HG03378 (cell line): ENCODE results near the gene ASCC1.
"Not testable (repeated sequence)": the region's sequence is repeated elsewhere in the genome, so short reads cannot be mapped to it uniquely, and the experiment has no call there.

Source experiments
- ATAC-seq: cut with Tn5 transposase; IDR thresholded peaks from one replicate; pipeline ENCODE4 v1.9.1; 2021; ENCODE audit warnings: mild to moderate bottlenecking, moderate library complexity; ENCODE audit not compliant: unreplicated experiment

ASCC1 gene

DNA sequence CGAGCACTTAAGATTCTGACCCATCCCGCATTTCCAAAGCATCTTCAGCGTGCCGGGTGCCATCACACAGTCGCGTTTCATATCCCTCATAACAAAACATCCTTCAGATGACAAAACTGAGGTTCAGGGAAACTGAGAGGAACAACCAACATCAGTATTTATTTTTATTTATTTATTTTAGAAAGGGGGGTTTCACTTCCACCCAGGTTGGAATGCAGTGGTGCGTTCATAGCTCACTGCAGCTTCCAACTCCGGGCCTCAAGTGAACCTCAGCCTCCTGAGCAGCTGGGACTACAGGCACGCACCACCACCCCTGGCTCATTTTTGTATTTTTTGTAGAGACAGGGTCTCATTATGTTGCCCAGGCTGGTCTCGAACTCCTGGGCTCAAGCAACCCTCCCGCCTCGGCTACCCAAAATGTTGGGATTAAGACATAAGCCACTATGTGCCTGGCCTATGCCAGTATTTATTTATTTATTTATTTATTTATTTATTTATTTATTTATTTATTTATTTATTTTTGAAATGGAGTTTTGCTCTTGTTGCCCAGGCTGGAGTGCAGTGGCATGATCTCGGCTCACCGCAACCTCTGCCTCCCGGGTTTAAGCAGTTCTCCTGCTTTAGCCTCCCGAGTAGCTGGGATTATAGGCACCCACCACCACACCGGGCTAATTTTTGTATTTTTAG lies 33.2 kb upstream of the ASCC1 start:
- not testable (repeated sequence) for ATAC-seq

DNA sequence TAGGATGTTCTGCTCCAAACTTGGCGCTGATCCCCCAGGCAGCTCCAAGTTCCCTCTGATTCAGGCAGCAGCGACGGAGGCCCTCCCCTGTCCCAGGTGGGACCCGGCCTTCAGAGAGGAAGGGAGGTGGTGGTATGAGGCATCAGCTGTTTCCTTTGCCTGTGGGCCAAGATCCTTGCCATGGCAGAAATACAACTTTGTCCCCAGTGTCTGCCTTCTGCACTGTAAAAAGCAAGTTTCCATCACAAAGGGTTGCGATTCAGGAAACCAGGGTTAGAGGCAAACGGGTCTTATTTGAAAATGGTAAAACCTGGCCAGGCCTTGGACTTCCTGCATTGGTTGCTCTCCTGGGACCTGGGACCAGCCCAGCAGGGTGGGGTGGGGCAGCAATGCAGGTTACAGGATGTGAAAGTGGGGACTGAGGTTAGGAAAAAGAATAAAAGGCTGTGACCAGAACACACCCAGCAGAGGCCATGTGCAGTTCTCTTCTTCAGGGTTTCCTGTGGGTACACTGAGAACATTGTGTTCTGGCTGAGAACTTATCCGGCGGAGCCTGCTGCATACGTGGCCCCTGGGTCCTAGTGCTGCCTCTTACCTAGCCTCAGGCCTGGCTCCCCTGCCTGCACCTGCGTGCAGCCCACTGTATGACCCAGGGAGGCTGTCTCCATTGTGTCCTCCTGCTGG lies 32.5 kb upstream of the ASCC1 start:
- peak; percentile 79 for ATAC-seq

DNA sequence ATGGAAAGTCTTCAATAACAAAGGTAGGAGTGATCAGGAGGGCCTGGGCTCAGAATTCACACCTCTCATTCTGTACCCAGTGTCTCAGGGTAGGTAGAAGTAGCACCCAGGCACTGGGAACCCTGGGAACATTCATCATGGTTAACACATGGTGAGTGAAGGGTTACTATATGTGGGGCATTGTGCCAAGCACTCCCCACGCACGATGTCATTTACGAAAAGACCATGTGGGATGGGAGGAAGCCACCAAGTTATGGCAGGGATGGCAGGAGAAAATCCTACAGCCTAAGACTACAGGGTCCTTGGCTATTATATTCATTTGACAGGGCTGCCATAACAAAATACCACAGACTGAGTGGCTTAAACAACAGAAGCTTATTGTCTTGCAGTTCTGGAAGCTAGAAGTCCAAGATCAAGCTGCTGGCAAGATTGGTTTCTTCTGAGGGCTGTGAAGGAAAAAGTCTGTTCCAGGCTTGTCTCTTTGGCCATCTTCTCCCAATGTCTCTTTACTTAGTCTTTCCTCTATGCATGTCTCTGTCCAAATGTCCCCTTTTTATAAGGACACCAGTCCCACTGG lies 30.0 kb upstream of the ASCC1 start:
- no peak for ATAC-seq

DNA sequence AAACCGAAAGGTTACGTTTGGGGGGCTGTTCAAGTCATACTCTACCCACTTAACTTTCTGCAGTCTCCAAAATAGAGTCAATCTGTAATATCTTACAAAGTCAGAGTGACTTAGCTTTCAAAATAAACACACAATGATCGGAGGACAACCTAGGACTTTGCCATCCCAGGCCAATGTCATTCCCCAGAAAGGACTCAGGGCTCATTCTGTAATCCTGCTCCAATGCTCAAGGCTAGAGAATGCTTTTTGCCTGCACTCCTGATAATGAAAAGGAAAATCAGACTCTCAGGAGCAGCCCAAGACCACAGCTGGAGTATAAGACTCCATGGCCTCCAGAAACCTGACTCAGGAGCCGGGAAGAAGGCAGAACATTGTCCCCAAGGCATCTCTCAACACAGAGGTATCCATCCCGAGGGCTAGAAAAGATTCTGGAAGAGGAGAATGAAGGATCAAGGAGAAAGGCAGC lies 28.5 kb upstream of the ASCC1 start:
- ATAC-seq = no peak

DNA sequence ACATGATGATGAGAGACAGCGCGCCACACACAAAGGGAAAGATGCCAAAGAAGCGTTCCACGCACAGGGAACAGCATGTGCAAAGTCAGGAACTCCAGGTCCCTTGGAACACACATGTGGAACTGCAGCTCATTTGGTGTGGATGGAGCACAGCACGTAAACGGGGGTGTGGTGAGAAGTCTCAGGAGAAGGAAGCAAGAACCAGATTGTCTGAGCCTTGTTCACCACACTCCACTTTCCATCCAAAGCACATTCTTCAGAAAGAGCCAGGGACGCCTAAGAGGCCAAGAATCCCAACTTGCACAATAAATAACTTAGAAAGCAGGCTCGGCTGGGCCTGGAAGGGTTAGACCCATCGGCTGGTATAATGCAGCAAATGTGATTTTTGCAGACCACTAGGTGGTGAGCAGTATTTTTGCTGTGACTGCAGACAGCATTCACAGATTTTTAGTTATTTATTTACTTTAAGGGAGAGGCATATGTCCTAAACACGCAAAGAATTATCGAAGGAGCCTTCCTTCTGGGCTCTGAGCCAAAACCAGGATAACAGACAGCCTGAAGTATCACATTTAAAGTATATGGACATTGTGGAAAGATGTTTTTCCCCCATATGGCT lies 27.9 kb upstream of the ASCC1 start:
- no peak for ATAC-seq

DNA sequence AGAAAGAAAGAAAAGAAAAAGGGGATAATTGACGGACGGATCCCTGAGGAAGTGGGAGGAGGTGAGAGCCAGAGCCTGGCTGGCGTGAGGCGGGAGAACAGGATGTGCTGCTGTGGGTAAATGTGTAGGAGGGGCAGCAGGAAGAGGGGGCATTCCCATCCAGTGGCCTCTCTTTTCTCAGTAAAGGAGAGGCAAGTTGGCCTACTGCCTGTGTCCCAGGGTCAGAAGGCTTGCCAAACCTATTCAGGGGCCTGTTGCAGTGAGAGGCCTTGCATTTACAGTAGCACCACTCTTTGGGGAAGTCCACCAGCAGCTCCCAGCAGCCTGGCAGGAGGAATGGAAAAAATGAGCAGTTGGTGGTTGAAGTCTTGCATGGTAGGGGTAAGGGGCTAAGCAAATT lies 26.6 kb upstream of the ASCC1 start:
- ATAC-seq = no peak

DNA sequence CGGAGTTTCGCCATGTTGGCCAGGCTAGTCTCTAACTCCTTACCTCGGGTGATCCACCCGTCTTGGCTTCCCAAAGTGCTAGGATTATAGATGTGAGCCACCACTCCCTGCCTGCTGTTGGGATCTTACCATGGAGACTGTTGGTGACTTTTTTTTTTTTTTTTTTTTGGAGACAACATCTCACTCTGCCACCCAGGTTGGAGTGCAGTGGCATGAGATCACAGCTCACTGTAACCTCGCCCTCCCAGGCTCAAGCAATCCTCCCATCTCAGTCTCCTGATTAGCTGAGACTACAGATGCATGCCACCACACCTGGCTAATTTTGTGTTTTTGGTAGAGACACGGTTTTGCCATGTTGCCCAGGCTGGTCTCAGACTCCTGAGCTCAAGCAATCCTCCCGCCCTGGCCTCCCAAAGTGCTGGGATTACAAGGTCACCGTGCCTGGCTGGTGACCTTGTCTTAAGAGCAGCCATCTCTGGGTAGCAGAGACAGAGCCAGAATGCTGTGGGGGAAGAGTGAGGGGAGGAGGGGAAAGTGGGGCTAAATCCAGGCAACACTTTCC lies 25.7 kb upstream of the ASCC1 start:
- ATAC-seq = no peak

DNA sequence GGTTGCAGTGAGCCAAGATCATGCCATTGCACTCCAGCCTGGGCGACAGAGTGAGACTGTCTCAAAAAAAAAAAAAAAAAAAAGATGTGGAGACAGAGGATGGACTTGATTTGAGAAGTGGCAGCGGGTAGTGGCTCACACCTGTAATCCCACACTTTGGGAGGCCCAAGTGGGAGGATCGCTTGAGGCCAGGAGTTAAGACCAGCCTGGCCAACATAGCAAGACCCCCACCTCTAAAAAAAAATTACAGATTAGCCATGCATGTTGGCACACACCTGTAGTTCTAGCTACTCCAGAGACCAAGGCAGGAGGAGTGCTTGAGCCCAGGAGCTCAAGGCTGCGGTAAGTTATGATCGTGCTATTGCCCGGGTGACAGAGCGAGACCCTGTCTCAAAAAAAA lies 24.3 kb upstream of the ASCC1 start:
- no peak for ATAC-seq

DNA sequence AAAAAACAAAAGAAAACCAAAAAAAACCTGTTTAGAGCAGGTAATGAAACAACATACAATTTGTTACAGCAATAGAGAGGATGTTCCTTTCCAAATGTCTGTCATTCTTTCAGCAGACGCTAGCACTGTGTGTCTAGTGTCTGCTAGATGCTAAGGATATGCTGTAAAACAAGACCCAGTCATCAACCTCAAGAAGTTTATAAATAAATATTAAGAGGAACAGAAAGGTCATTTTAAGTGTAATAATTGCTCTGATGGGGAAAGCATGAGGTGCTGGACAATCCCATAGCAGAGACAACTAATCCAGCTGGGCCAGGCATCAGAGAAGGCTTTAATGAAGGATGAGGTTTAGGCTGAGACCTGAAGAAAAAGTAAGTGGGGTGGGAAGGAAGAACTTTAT lies 23.3 kb upstream of the ASCC1 start:
- ATAC-seq = no peak

DNA sequence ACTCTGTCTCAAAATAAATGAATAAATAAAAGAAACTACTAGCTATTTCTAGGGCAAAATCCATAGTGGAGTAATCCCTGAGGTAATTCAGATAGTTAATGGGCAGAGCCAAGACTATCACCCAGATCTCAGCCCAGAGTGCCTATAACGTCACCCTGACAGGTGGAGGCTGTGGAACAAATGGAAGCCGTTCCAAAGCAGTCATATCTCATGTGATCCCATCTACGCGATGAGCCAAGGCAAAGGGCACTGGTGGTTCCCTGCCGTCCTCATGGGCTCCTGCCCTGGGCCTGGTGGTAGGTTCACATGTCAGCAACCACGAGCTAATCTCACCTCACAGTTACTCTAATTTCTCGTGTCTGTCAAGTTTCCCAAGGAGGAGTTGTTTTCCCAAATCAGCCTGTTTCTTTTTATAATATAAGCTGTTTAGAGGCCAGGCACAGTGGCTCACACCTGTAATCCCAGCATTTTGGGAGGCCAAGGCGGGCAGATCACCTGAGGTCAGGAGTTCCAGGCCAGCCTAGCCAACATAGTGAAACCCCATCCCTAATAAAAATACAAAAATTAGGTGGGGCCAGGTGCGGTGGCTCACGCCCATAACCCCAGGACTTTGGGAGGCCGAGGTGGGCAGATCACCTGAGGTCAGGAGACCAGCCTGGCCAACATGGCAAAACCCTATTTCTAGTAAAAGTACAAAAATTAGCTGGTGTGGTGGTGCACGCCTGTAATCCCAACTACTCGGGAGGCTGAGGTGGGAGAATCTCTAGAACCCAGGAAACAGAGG lies 22.5 kb upstream of the ASCC1 start:
- no peak for ATAC-seq

DNA sequence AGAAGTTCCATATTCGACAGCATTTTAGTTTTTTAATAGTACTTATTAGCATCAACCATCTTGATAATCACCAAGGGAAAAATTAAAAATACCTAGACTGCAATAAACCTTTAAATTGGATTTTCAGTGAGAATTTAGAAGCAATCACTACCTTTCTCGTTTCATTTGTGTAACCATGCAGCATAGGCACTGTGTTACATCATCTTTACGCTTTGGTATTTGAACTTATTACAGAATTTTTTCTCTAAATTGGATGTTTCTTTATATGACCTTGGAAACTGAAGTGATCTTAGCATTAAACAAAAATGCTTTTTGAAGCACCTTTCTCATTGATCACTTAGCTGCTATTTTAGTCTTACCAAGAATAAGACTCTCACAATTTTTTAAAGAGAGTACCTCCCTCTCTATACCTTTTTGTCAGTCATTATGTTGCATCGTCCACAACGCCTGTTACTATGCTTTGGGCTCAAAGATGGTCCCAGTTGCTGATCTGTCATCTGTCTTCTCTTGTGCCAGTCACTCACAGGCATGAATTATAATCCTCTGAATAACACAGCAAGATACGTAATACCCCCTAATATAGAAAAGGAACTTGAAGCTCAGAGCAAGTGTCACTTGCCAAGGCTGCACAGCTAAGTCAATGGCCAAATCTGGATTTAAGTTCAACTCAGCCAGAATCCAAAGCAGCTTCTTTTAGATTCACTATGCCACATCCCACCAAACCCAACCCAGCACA lies 19.6 kb upstream of the ASCC1 start:
- no peak for ATAC-seq

DNA sequence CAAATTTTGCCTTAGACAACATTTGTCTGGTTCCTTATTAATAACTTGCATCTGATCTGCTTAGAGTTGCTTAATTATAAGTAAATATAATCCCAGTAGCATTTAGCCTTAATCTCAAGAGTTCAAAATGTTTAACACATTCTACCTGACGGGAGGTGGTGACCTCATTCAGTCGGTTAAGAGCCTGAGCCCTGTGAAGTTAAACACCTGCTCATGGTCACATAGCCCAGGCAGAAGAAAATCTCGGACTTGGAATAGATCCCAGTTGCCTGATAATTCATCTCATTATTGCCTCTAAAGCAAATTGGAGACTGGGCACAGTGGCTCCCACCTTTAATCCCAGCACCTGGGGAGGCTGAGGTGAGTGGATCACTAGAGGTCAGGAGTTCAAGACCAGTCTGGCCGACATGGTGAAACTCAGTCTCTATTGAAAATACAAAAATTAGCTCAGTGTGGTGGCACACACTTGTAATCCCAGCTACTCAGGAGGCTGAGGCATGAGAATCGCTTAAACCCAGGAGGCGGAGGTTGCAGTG lies 18.6 kb upstream of the ASCC1 start:
- no peak for ATAC-seq

DNA sequence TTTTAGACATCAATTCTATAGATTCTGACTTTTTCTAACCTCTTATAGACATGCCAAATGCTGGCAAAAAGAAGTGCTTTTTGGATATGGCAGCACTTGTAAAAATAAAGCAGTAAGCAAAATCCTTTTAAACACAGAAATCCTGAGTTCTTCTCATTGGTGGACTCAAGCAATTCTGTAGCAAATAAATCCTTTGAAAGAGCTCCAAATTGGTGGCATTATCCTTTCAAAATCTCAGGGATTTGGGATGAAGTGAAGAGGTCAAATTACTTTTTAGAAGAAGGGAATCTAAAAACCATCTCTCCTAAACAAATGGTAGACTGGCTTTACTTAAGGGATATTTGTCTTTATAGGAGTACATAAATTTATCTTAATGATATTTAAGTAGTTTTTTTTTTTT lies 17.5 kb upstream of the ASCC1 start:
- no peak for ATAC-seq

DNA sequence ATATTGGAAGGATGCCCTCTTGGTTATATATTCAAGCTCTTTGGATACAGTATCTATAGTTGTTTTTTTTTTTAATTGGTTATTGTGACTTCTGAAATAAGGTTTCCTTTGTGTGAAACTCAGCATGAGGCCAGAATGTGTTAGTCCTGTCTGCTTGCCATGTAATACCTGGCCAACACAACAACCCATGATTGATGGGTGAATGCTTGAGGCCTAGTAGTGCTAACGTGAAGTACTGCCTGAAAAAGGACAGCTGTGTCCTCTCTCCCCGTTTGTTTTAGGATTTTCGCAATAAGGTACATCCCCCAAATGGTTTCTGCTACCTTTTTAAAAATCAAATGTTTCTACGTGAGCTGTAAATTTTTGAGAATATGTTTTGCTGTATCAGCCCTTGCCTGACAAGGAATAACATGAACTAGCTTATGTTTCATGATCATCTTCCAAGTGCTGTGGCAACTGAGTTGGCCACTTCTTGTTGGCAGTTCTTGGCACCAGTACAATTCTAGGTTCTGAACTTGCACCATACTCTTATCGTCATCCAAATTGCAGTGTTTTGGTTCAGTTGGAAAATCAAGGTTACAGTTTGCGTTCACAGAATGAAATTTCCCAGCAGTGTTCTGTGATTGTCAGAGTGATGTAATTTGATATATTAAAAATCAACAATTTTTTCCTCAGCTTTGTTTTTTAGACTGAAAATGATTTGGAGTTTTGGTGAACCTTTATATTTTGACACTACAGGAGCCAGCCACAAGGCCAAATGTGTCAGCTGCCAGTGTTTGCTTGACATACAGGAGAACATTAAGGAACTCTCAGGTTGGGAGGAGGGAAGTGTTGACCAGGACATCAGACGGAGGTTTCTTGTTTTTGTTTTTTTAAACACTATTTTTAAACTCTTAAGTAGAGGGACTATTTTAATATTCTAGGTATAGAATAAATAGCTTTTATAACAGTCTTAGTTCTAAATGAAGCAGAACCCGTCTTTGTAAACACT lies 13.5 kb upstream of the ASCC1 start:
- no peak for ATAC-seq

DNA sequence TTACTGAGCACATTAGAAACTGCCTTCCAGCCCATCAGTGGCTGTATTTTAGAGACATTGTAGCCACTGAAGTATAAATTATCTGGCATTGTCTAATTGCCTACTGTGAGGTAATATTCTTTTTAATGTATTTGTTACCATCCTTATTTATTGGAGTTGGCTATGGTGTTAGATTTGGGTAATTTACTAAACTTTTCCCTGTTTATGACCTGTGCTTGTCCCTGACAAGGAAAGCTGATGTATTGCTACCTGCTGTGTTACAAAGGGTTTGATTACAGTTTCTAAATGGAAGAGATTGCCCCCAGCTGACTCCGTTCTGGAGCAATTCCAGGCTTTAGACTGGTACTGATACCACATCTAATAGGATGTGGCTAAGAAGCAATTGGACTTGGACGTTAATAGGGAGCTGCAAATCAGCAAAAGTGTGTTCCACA lies 12.3 kb upstream of the ASCC1 start:
- ATAC-seq = no peak

DNA sequence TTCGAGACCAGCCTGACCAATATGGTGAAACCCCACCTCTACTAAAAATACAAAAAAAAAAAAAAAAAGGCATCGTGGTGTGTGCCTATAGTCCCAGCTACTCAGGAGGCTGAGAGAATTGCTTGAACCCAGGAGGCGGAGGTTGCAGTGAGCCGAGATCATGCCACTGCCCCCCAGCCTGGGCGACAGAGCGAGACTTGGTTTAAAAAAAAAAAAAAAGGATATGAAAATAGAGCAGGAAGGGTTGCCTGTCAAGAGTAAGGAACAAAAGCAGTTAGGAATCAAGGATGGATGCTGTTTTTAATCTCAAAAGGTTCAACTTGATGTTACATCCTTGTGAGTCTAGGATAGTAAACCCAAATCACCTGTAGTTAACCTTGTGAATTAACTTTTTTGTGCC lies 11.8 kb upstream of the ASCC1 start:
- ATAC-seq = no peak

DNA sequence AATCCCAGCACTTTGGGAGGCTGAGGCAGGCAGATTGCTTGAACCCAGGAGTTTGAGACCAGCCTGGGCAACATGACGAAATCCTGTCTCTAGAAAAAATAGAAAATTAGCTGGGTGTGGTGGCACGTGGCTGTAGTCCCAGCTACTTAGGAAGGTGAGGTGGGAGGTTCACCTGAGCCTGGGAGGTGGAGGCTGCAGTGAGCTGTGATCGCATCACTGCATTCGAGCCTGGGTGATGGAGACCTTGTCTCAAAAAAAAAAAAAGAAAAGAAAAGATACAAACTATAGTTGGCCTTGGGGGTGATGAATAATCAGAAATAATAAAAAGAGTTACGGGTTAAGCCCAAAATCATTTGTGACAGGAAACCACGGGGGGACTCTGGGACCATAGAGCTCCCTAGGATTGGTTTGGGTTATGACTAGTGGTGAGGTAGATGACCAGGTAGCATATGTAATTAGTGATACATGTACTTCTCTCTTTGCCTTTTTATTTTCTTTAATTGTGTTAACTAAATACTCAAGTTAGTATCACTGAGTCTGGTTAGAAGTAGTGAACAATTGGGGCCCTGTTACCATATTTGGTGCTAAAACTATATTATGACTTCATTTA lies 10.4 kb upstream of the ASCC1 start:
- no peak for ATAC-seq

DNA sequence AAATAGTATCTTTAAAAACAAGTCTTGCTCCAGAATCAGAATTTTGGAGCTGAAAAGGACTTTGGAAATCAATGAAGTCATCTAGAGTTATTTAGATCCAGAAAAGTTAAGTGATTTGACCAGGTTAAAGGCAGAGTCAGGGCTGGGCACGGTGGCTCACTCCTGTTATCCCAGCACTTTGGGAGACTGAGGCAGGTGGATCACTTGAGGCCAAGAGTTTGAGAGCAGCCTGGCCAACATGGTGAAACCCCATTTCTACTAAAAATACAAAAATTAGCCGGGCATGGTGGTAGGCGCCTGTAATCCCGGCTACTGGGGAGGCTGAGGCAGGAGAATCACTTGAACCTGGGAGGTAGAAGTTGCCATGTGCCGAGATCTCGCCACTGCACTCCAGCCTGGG lies 8.1 kb upstream of the ASCC1 start:
- ATAC-seq = not testable (repeated sequence)
